HCT116 (cell line): ENCODE results near the gene CTNND2. TPM values are rescaled to one million over a fixed set of nuclear protein-coding genes. Genes with fewer than 3 reads are reported as not detected.

Experiments
- ATAC-seq: fragments of 200-7000 bp; cut with Tn5 transposase; 2 replicates; pipeline ENCODE4 v1.9.1; 2020; ENCODE audit warnings: mild to moderate bottlenecking, moderate library complexity
- BruUV-seq: library from RNA; stranded (reverse); fragments of 400-500 nt; replicated peaks from 2 replicates; lab custom pipeline; 2021; lab: Mats Ljungman, UMichigan
- CTCF ChIA-PET: fragments of 300-600 bp; sonication (Branson Sonifier 250); formaldehyde crosslinking; loops from one replicate; lab custom pipeline; 2021; ENCODE audit warnings: antibody characterized with exemption; lab: Charles Lee
- POLR2A ChIA-PET: fragments of 300-600, 350-600 bp; sonication (Branson Sonifier 250); formaldehyde crosslinking; loops from one replicate; lab custom pipeline; 2021; ENCODE audit warnings: antibody characterized with exemption; lab: Charles Lee
- RAD21 ChIA-PET, 2 experiments: fragments of 300-600 bp; sonication (Branson Sonifier 250); formaldehyde crosslinking; loops; one replicate each; lab custom pipeline; 2023; ENCODE audit warnings: low total read pairs in 2 of 2; ENCODE audit not compliant: uncharacterized antibody in 2 of 2, unreplicated experiment in 2 of 2, low non-redundant PET in 1 of 2; lab: Charles Lee
- DNase-seq: peaks from one replicate; pipeline ENCODE4 v3.0.0-alpha.2; 2010; ENCODE audit warnings: low read depth, low spot score
- H2AFZ ChIP-seq: fragments of 200-600 bp; shearing (Covaris generic), sonication (generic); 2 replicates; pipeline ENCODE4 v1.6.1; 2017; ENCODE audit warnings: low read depth, mixed run types, mixed read lengths, antibody characterized with exemption, low read length; ENCODE audit not compliant: poor library complexity, severe bottlenecking
- H3K27ac ChIP-seq: 2 replicates; pipeline ENCODE4 v1.5.1; 2012; ENCODE audit warnings: low read depth, low read length
- H3K27me3 ChIP-seq: fragments of 200-600 bp; sonication (generic); 2 replicates; pipeline ENCODE4 v1.6.1; 2016; ENCODE audit warnings: mixed run types, low read length, mixed read lengths; ENCODE audit not compliant: insufficient read depth
- H3K36me3 ChIP-seq, 2 experiments: fragments of 200-500 bp in 1 of 2; fragments of 200-600 bp in 1 of 2; sonication (Bioruptor generic) in 1 of 2; sonication (generic) in 1 of 2; 2 replicates each; pipeline versions ENCODE4 v1.5.1 to v1.6.1; 2014 to 2016; ENCODE audit warnings: low read length in 2 of 2, inconsistent platforms in 1 of 2, mixed read lengths in 1 of 2, mixed run types in 1 of 2; ENCODE audit not compliant: insufficient read depth in 2 of 2, control insufficient read depth in 1 of 2
- H3K4me1 ChIP-seq, 2 experiments: fragments of 200-600 bp in 1 of 2; sonication (generic) in 1 of 2; 2 replicates each; pipeline versions ENCODE4 v1.5.1 to v1.6.1; 2012 to 2017; ENCODE audit warnings: low read length in 2 of 2, inconsistent platforms in 1 of 2, mild to moderate bottlenecking in 1 of 2, mixed read lengths in 1 of 2, mixed run types in 1 of 2, moderate library complexity in 1 of 2; ENCODE audit not compliant: insufficient read depth in 2 of 2, control insufficient read depth in 1 of 2
- H3K4me2 ChIP-seq: fragments of 200-600 bp; sonication (generic); 2 replicates; pipeline ENCODE4 v1.6.1; 2017; ENCODE audit warnings: mixed run types, low read length, mixed read lengths
- H3K4me3 ChIP-seq, 2 experiments: fragments of 200-600 bp in 1 of 2; sonication (generic) in 1 of 2; replicated peaks in 1 of 2; 2 replicates each; pipeline ENCODE4 v1.5.1; 2011 to 2016; ENCODE audit warnings: low read length in 2 of 2, control low read depth in 1 of 2, low read depth in 1 of 2, mild to moderate bottlenecking in 1 of 2, mixed read lengths in 1 of 2, mixed run types in 1 of 2
- H3K79me2 ChIP-seq: fragments of 200-600 bp; sonication (generic); 2 replicates; pipeline ENCODE4 v1.6.1; 2017; ENCODE audit warnings: mild to moderate bottlenecking, mixed run types, low read length, moderate library complexity, mixed read lengths; ENCODE audit not compliant: insufficient read depth
- H3K9ac ChIP-seq: fragments of 200-600 bp; sonication (generic); 2 replicates; pipeline ENCODE4 v1.6.1; 2016; ENCODE audit warnings: low read length, mixed read lengths
- H3K9me2 ChIP-seq: fragments of 200-600 bp; sonication (generic), shearing (Covaris generic); 2 replicates; pipeline ENCODE4 v1.6.1; 2017; ENCODE audit warnings: mixed run types, mild to moderate bottlenecking, moderate library complexity; ENCODE audit not compliant: insufficient read depth
- H3K9me3 ChIP-seq, 2 experiments: fragments of 200-500 bp in 1 of 2; fragments of 200-600 bp in 1 of 2; sonication (Bioruptor generic) in 1 of 2; sonication (generic) in 1 of 2; 2 replicates each; pipeline ENCODE4 v1.6.1; 2014 to 2017; ENCODE audit warnings: low read length in 2 of 2, mixed read lengths in 2 of 2, inconsistent platforms in 1 of 2, low read depth in 1 of 2, mild to moderate bottlenecking in 1 of 2, mixed run types in 1 of 2, moderate library complexity in 1 of 2; ENCODE audit not compliant: control insufficient read depth in 1 of 2, insufficient read depth in 1 of 2
- H4K20me1 ChIP-seq: fragments of 200-600 bp; sonication (generic), shearing (Covaris generic); 2 replicates; pipeline ENCODE4 v1.6.1; 2017; ENCODE audit warnings: mixed run types, mild to moderate bottlenecking, moderate library complexity; ENCODE audit not compliant: insufficient read depth
- CBX3 ChIP-seq: IDR thresholded peaks from 2 replicates; pipeline ENCODE4 v1.6.1; 2012; ENCODE audit warnings: low read depth
- CEBPB ChIP-seq: IDR thresholded peaks from 2 replicates; pipeline ENCODE4 v1.6.1; 2012; ENCODE audit warnings: low read depth
- EGR1 ChIP-seq: IDR thresholded peaks from 2 replicates; pipeline ENCODE4 v1.6.1; 2012; ENCODE audit warnings: low read depth
- ELF1 ChIP-seq: IDR thresholded peaks from 2 replicates; pipeline ENCODE4 v1.6.1; 2012; ENCODE audit warnings: low read depth, borderline replicate concordance
- EZH2phosphoT487 ChIP-seq: fragments of 200-600 bp; IDR thresholded peaks from 2 replicates; pipeline ENCODE4 v1.6.1; 2018; ENCODE audit warnings: antibody characterized with exemption, borderline replicate concordance
- FOSL1 ChIP-seq: IDR thresholded peaks from 2 replicates; pipeline ENCODE4 v1.6.1; 2012; ENCODE audit warnings: low read depth
- JUND ChIP-seq: IDR thresholded peaks from 2 replicates; pipeline ENCODE4 v1.6.1; 2012
- MAX ChIP-seq: IDR thresholded peaks from 2 replicates; pipeline ENCODE4 v1.6.1; 2012
- POLR2AphosphoS5 ChIP-seq: IDR thresholded peaks from 2 replicates; pipeline ENCODE4 v1.6.1; 2011; ENCODE audit warnings: mild to moderate bottlenecking, low read depth, low read length, moderate library complexity
- REST ChIP-seq: IDR thresholded peaks from 2 replicates; pipeline ENCODE4 v1.6.1; 2012; ENCODE audit warnings: low read depth
- SIN3A ChIP-seq: IDR thresholded peaks from 2 replicates; pipeline ENCODE4 v1.6.1; 2012; ENCODE audit warnings: low read depth
- TCF7L2 ChIP-seq: IDR thresholded peaks from 2 replicates; pipeline ENCODE4 v1.7.0; 2011; ENCODE audit warnings: borderline replicate concordance, inconsistent platforms; ENCODE audit not compliant: insufficient read depth, insufficient read length; ENCODE audit errors: extremely low read depth
- ZFX ChIP-seq: fragments of 450-650 bp; IDR thresholded peaks from 2 replicates; pipeline ENCODE4 v1.6.1; 2017
- ZNF274 ChIP-seq: fragments of 200-500 bp; sonication (Bioruptor generic); IDR thresholded peaks from 2 replicates; pipeline ENCODE4 v1.6.1; 2014; ENCODE audit warnings: mild to moderate bottlenecking, low read depth, low read length, inconsistent platforms
- intact Hi-C: fragments of 100-400 bp; cut with micrococcal nuclease; formaldehyde crosslinking; loops from 2 replicates; pipeline ENCODE4 v1.10.0; 2022
- total RNA-seq: library from RNA; stranded (reverse); gene quantifications from one replicate; pipeline ENCODE4 v1.2.1, GENCODE V29; 2021; ENCODE audit not compliant: unreplicated experiment
- TF ChIP-seq, protein P1 (sequence below): IDR thresholded peaks from 2 replicates; pipeline ENCODE4 v1.6.1; 2011; ENCODE audit warnings: mild to moderate bottlenecking, low read length, moderate library complexity; ENCODE audit not compliant: insufficient replicate concordance; ENCODE audit errors: extremely low read depth
- TF ChIP-seq, protein P2 (sequence below), 3 experiments: fragments of 200-600 bp in 1 of 3; sonication (generic) in 1 of 3; IDR thresholded peaks in 2 of 3; conservative IDR thresholded peaks in 1 of 3; 2 replicates each; pipeline ENCODE4 v1.5.1; 2012 to 2017; ENCODE audit warnings: low read depth in 2 of 3, low read length in 2 of 3, antibody characterized with exemption in 1 of 3, borderline replicate concordance in 1 of 3, control low read depth in 1 of 3, mild to moderate bottlenecking in 1 of 3, mixed read lengths in 1 of 3, mixed run types in 1 of 3, moderate library complexity in 1 of 3; ENCODE audit not compliant: insufficient read depth in 1 of 3

Gene CTNND2
- total RNA-seq, 1 experiment from 2014 or later, result not detected

- TF ChIP-seq, protein P1, sequence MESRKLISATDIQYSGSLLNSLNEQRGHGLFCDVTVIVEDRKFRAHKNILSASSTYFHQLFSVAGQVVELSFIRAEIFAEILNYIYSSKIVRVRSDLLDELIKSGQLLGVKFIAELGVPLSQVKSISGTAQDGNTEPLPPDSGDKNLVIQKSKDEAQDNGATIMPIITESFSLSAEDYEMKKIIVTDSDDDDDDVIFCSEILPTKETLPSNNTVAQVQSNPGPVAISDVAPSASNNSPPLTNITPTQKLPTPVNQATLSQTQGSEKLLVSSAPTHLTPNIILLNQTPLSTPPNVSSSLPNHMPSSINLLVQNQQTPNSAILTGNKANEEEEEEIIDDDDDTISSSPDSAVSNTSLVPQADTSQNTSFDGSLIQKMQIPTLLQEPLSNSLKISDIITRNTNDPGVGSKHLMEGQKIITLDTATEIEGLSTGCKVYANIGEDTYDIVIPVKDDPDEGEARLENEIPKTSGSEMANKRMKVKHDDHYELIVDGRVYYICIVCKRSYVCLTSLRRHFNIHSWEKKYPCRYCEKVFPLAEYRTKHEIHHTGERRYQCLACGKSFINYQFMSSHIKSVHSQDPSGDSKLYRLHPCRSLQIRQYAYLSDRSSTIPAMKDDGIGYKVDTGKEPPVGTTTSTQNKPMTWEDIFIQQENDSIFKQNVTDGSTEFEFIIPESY, result no peak
- TF ChIP-seq MAX, result no peak
- TF ChIP-seq, all 23 proteins: peak for 0
Observed at GRCh38 chr5:11540112-11540511, 364.1 kb downstream of the CTNND2 start (continued).

DNA sequence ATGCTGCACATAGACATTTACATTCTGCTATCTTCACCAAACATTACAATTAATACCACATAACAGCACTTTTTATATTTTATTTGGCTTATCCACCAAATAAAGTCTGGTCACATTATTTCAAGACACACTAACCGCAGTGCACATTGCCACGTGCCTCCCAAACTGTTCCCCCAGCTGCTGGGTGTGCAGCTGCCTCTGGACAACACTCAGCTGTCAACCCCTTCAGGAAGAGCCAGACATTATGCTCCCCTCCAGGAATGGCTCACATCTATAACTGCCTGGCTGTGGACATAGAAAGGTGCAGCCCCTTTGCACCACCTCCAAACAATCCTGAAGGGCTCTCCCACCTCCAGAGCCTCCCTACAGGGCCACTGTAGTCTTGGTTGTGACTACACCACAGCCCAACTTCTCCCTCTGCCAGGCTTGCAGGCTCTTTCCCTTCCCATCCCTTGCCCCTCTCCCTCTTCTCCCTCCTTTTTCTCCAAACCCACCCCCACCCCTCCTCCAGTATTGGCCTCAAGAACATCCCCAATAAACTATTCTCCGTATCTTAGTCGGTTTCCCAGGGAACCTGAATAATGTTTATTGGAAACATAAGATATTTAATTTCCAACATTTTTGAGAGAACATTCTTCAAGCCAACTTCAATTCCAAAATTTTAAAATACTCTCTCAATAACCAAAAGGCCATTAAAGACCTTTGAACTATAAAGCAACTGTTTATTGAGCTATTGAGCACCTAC lies 372.3 kb downstream of the CTNND2 start:
- ATAC-seq, result no peak
- RAD21 ChIA-PET, result no interaction called here
- no peak for TF ChIP-seq CEBPB
- TF ChIP-seq, protein P2, sequence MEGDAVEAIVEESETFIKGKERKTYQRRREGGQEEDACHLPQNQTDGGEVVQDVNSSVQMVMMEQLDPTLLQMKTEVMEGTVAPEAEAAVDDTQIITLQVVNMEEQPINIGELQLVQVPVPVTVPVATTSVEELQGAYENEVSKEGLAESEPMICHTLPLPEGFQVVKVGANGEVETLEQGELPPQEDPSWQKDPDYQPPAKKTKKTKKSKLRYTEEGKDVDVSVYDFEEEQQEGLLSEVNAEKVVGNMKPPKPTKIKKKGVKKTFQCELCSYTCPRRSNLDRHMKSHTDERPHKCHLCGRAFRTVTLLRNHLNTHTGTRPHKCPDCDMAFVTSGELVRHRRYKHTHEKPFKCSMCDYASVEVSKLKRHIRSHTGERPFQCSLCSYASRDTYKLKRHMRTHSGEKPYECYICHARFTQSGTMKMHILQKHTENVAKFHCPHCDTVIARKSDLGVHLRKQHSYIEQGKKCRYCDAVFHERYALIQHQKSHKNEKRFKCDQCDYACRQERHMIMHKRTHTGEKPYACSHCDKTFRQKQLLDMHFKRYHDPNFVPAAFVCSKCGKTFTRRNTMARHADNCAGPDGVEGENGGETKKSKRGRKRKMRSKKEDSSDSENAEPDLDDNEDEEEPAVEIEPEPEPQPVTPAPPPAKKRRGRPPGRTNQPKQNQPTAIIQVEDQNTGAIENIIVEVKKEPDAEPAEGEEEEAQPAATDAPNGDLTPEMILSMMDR (IDR thresholded peaks at IDR 0.05 in 2 of 3, conservative IDR thresholded peaks at IDR 0.05 in 1 of 3; ENCODE audit: borderline replicate concordance in 1 of 3, insufficient read depth in 1 of 3, low read depth in 2 of 3, low read length in 2 of 3), result no peak
- no peak for TF ChIP-seq MAX
- no peak for TF ChIP-seq ZNF274
- TF ChIP-seq SIN3A, result no peak
- TF ChIP-seq ZFX, result no peak
- no peak for TF ChIP-seq CBX3
- no peak for TF ChIP-seq FOSL1
- TF ChIP-seq JUND, result no peak
- no peak for TF ChIP-seq EZH2phosphoT487
- no peak for TF ChIP-seq EGR1
- TF ChIP-seq POLR2AphosphoS5, result no peak
- TF ChIP-seq REST, result no peak
- no peak for TF ChIP-seq TCF7L2
- TF ChIP-seq ELF1, result no peak

More for the DNA sequence above, 372.3 kb downstream of the CTNND2 start:
- no peak for DNase-seq
- H3K9ac ChIP-seq, result no peak overlapping the region
- CTCF ChIA-PET, result no interaction called here
- H3K9me3 ChIP-seq, result peaks cover 5% of the 10 kb centered on the region in 2 experiments; a peak in 2 of 4 replicates
- no peak overlapping the region for H3K27ac ChIP-seq
- no peaks in the 10 kb centered on the region for H3K9me2 ChIP-seq
- H3K79me2 ChIP-seq, result no peaks in the 10 kb centered on the region
- no peaks in the 10 kb centered on the region for H3K36me3 ChIP-seq
- POLR2A ChIA-PET, result no interaction called here
- H3K4me3 ChIP-seq, result no peak overlapping the region
- no peak overlapping the region for H3K4me2 ChIP-seq
- BruUV-seq, result no TSS peak
- intact Hi-C loops, result no loop called here
- H3K4me1 ChIP-seq, result no peaks in the 10 kb centered on the region
- H2AFZ ChIP-seq, result no peak overlapping the region
- no peaks in the 10 kb centered on the region for H4K20me1 ChIP-seq
- H3K27me3 ChIP-seq, result no peaks in the 10 kb centered on the region
